ENCODE results near the gene NPAS3.

Gene NPAS3

GRCh38 chr14:32938719-32939253 is at the start of gene NPAS3:
NPAS3 (plus strand) TSS chr14:32938879.
- peak; percentile 53 for DNase-seq (ENCODE audit: low spot score)

GRCh38 chr14:32896979-32897697 is 41.5 kb upstream of the NPAS3 start:
- peak; percentile 20 for DNase-seq (ENCODE audit: low spot score)

DNA sequence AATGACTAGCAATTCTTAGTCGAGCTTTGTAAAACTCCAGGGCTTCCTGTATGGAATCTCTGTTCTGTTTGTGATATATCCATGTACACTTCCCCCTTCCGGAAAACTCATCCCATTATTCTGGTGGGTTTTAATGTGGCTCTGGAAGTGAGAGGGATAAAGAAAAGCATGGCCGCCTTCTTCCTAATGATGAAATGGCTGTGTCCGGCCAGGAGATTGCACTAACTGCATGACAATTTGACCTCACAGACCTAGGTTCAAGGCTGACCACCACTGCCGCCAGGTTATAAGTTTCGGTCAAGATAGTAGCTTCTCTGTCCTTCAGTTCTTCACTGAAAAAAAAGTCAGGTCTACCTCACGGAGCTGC is 41.0 kb upstream of the NPAS3 start:
- DNase-seq (ENCODE audit: low spot score), result no peak

DNA sequence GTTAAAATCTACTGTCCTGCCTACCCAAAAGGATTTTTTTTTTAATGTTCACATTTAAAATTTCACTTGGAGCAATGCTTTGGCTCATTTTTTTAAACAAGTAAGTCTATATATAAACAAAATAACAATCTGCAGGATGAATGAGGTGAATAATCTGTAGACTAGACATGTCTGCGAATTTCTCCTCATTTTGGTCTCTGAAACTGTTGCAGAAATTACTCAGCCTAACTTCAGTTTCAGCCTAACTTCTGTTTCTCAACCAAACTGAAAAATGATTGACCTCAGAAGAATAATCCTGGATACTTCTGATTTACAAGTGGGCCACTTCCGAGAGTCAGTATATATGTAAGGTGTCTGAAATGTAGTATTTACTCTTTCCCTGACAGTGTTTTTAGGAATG is 39.8 kb upstream of the NPAS3 start:
- no peak for DNase-seq (ENCODE audit: low spot score)

- DNase-seq (ENCODE audit: low spot score), result no peak
Observed at GRCh38 chr14:32900547-32900946, 38.1 kb upstream of the NPAS3 start.

- no peak for DNase-seq (ENCODE audit: low spot score)
Observed at GRCh38 chr14:32905013-32905412, 33.7 kb upstream of the NPAS3 start.

DNA sequence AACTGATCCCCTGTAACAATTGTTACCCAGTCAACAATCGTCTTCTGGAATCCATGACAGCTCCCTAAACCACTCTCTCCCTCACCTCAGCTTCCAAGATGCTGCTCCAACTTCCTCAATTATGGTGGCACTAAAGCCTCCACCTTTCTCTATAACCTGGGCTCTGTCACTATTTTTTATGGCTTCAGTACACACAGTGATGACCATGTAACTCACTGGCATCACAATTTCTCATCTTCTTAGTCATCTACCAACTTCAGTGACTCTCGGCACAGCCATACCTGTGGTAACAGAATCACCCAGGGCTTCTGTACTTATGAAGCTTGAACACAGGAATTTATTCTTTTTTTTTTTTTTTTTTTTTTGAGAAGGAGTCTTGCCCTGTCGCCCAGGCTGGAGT is 32.0 kb upstream of the NPAS3 start:
- DNase-seq (ENCODE audit: low spot score), result no peak

- no peak for DNase-seq (ENCODE audit: low spot score)
Observed at GRCh38 chr14:32908196-32909084, 30.2 kb upstream of the NPAS3 start.

GRCh38 chr14:32913725-32914124 is 25.0 kb upstream of the NPAS3 start:
- no peak for DNase-seq (ENCODE audit: low spot score)

GRCh38 chr14:32914391-32914790 is 24.3 kb upstream of the NPAS3 start:
- DNase-seq (ENCODE audit: low spot score), result no peak

DNA sequence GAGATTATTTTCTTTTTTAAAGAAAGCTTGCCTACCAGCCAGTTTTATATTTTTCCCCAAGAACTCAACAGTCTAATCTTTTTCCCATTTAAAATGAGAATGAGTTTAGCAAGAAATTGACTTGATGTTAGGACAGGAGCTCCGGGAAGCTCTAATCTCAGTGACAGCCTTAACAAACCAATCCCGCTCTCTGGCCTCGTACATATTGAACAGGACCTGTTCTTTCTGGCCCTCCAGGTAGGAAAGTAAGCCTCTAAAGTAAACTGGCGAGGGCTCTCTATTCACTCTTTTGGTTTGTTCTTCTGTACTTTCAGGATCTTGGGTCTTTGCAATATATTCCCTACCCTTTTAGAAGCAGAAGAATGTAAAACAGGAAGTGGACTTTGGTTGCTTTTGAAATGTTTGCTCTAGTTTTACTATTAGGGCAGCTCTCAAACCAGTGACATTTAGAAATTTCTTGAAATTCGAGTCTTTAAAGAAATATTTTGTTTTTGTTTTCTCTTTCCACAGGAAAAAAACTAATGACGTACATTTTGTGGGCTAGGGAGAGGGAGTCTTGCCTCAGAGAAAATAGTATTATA is 17.9 kb upstream of the NPAS3 start:
- no peak for DNase-seq (ENCODE audit: low spot score)

GRCh38 chr14:32925439-32925838 is 13.2 kb upstream of the NPAS3 start:
- no peak for DNase-seq (ENCODE audit: low spot score)

GRCh38 chr14:32932302-32932913 is 6.3 kb upstream of the NPAS3 start:
- no peak for DNase-seq (ENCODE audit: low spot score)

DNA sequence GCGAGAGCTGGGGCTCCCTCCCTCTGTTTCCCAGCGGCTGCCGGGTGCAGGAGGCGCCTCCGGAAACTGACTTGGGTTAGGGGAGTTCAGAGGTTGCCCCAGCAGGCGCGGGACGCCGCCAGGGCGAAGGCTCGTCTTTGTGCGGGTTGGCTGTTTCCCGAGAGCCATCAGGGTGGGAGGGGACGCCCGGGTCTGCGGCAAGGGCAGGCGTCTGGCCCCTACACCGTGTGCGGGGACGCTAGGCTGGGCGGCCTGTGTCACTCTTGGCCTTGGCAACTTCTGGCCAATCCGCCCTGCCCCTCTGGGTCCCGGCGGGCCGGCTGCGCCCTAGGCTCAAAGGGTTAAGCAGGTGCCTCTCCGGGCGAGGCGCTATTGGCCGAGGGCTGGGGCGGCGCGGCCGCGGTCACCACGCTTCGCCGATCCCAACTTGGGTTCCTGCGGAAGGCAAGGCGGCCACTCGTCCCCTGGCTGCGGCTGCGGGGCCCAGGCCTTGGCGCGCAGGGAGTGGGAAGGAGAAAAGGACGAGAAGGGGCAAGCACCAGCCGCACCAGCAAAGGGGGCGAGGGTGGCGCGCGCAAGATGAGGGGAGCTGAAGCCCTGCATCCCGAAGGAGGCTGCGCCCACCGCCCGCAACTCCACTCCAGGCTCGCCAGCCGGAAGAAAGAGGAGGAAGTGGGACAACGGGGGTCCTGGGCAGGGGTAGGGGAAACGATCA is 5.6 kb upstream of the NPAS3 start:
- DNase-seq (ENCODE audit: low spot score), result peak; percentile 23

DNA sequence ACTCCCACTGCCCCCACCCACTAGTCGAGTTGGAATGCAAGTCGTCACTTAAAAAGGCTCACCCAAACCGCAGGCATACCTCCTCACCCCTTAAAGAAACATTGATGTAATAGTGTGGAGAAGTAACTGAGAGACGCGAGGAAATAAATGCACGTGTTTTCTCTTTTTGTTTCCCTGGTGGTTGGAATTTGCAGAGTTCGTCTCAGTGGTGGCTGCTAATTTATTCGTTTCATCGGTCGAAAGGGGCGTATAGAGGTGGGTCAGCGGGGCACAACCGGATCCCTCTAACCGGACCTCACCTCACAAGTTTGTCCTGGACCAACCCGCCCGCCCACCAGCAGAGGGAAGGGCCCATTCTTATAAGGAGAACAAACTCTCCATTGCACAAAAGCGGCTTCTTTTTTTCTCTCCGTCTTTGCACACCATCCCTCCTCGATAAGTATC is 5.0 kb upstream of the NPAS3 start:
- peak; percentile 42 for DNase-seq (ENCODE audit: low spot score)

DNA sequence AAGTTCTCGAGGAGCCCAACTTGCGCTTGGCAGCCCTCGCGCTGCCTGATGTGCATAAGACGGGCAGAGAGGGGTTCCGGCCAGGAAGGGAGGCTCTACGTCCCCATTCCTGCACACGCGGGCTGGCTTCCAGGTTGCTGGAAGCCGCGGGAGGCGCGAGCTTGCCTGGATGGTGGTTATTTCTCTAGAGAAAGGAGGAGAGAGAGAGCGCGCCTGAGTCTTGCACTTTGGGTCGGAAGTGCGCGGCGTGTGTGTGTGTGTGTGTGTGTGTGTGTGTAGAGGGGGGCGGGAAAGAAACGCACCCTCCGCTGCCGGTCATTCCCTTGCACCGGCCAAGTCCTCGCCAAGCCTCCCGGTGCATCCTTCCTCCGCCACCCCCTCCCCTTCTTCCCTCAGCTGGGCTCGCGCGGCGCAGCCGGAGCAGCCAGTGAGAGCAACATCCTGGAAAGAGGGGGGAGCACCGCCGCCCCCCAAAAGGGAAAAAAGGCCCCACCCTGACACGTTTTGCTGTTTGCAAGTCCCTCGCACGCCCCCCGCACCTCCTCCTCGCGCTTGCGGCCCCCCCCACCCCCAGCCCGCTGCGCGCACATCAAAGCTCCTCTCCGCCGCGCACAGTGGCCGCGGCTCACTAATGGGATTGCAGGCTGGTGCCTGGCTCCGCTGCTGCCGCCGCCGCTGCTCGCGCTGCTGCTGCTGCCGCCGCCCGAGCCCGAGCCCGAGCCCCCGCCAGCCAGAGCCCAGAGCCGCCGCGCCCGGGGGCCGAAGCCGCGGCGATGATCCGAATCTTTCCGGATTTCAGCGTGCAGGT is 4.4 kb upstream of the NPAS3 start:
- peak; percentile 57 for DNase-seq (ENCODE audit: low spot score)

DNA sequence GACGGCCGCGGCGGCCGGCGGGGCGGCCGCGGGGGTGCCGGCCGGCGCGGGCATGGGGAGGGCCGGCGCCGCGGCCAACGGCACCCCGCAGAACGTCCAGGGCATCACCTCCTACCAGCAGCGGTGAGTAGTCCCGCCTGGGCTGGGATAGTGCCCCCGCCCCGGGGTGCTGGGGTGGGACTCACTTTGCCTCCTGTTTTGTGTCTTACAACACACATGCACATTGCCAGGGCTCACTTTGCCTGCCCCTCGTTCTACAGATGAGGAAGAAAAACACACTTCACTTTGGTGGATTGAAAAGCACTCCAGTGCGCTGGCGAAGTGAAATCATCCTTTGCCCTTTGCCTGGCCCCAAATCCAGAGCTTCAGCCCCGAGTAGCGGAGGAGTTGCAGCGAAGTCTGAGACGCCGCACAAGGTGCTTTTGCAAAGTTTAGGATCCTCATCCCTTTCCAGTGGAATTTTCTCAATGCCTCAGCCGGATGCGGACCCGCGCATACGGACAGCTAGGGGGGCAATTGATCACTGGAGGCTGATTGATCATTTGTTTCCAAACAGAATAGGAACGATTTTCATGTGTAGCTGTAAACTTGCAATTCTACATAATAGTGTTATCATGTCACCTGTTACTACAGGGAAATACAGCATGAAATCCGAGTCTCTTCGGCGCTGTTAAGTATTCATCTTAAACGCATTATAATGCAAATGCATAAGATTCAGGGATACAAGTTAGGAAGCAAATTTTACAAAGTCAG is 3.6 kb upstream of the NPAS3 start:
- peak; percentile 24 for DNase-seq (ENCODE audit: low spot score)

- DNase-seq (ENCODE audit: low spot score), result peak; percentile 92
Observed at GRCh38 chr14:32939254-32940065, 781 bp downstream of the NPAS3 start.

- DNase-seq (ENCODE audit: low spot score), result no peak
Observed at GRCh38 chr14:32940066-32940651, 1.5 kb downstream of the NPAS3 start.

All from AG20443 (cell line).